GM08714 (cell line): ENCODE results near the gene TMEM215.
"Not testable (repeated sequence)": the region's sequence is repeated elsewhere in the genome, so short reads cannot be mapped to it uniquely, and the experiment has no call there.

ENCODE experiments used
- H3K4me3 ChIP-seq: fragments of 200-500 bp; sonication (Bioruptor generic); 2 replicates; pipeline ENCODE4 v1.5.1; 2014; ENCODE audit warnings: mild to moderate bottlenecking, low read length, inconsistent platforms
- ZNF274 ChIP-seq: IDR thresholded peaks from 2 replicates; pipeline ENCODE4 v1.6.1; 2012; ENCODE audit warnings: mild to moderate bottlenecking, low read depth, low read length

TMEM215 gene, protein sequence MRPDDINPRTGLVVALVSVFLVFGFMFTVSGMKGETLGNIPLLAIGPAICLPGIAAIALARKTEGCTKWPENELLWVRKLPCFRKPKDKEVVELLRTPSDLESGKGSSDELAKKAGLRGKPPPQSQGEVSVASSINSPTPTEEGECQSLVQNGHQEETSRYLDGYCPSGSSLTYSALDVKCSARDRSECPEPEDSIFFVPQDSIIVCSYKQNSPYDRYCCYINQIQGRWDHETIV

DNA sequence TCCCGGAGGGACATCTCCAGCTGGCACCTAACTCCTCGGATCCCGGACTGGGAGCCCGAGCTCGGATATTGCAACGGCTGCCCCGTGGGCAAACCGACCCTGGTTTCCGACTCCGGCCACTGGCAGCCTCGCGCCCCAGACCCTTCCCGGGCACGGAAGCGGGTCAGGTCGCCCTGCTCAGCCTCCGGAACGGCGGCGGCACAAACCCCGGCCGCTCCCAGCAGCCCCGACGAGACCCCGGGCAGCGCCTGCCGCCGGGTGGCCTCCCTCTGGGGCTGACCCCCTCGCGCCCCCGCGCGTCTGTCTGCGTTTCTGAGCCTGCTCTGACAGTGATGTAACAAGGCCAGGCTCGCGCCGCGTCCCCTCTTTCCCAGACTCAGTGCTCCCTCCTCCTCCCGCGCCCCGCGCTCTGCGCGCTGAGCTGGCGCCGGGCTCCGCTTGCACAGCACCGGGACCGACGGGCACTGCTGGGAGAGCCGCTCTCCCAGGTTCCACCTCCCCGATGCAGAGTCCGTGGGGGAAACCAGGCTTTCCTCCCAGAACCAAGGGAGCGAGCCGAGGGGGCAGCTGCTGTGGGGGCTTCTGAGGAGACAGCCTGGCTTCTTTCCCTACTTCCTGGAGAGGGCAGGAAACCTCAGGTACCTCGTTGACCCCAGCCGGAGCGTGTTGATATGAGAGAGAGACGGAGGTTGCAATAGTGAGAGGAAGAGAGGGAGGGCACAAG lies at the start of gene TMEM215:
TMEM215 (plus strand) TSS at position 373 of the 724 bp plus-strand sequence. CDS start 644 bp downstream, outside the sequence.
- H3K4me3 ChIP-seq, result no peak within 1 kb of the TSS
- TF ChIP-seq ZNF274, result no peak

DNA sequence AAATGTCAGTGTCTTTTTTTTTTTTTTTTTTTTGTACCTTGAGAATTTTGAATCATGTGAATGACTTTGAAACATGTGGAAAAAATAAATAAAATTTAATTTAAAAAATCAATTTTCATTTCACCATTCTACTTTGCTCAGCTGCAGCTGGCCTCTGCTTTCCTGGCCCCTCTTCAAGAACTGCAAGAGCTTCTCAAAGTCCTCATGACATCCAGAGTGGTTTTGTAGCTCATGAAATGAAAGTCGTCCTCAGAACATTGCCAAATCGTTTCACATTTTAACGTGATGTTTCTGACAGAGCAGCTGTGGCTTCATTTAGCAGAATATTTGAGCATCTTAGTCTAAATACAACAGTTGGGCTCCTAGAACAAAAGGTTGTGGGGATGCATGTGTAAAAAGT lies 47.9 kb upstream of the TMEM215 start:
- H3K4me3 ChIP-seq, result no peak overlapping the region
- no peak for TF ChIP-seq ZNF274

DNA sequence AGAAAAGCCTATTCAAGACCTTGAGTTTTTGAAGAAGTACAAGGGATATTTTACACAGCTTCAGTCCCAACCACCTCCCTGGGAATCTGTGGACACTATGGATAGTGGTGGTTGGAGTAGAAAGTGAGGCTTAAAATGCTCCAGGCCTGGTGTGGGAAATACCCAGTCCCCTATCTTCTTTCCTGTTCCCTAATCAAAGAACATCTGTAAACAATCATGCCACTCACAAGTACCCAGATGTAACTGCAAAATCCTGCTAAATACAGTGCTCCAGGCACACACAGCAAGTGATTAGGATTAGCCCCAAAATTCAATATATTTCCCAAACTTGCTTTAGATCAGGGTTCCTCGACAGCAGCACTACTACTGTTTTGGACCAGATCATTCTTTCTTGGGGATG lies 46.0 kb upstream of the TMEM215 start:
- no peak for TF ChIP-seq ZNF274
- no peak overlapping the region for H3K4me3 ChIP-seq

DNA sequence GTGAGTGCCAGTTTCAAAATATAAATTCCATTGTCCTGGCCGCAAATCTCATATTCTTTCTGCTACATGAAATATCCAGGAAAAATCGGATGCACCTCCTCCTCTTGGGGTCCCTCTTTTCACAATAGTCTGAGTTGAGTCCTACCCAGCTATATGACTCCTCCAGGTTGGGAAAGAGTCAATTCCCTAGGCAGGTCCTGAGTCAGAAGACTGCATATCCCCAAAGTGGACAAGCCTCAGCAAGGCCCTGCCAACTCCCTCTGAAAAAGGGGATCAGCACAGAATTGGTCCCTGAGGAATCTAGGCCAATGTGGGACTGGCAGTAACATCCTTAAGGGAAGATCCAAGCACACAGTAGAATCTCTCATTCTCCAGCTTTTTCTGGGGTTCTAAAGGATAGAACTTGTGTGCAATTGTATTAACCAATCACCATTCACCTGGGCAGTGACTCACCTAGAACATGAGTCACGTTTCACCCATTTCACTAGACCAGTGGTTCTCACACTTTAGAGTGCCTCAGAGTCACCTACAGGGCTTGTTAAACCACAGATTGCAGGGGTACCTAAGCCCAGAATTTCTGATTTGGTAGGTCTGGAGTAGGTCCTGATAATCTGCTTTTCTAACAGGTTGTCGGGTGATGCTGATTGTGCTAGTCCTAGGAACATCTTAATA lies 44.7 kb upstream of the TMEM215 start:
- TF ChIP-seq ZNF274, result no peak
- H3K4me3 ChIP-seq, result no peak overlapping the region

DNA sequence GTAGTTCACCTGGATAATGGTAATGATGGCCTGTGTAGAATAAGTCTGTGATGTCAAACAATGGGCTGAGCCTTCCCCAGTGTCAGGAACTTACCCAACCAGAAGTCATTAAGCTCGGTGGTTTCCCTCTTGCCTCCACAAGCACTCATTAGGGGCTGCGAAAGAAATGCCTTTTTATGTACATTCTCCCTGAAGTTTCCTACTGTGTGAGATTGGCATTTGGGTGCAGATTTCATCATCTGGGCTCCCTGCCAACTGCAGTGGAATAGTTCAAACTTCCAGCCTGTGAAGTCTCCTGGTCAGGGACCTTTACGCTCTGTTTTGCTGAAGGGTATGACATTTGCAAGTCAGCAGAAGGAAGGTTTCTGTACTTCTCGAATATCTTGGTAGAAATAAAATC lies 41.6 kb upstream of the TMEM215 start:
- no peak for TF ChIP-seq ZNF274
- no peak overlapping the region for H3K4me3 ChIP-seq

DNA sequence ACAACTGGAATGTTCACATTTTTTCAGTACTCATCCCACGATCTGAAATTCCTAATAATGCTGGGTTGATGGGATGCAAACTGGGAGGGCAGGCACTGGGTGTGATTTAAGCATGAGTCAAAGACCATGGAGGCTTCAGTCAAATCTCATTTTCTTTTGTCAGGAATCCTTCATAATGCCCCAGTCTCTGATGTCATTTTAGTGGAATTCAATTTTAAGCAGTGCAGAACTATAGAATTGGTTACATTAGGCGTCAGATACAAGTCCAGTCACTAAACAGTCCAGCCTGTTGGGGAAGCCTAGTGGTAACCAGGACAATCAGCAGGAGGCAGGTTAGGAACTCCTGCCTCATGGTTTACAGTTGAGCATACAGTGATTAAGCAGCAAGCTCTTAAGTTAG lies 41.0 kb upstream of the TMEM215 start:
- H3K4me3 ChIP-seq, result no peak overlapping the region
- TF ChIP-seq ZNF274, result no peak

DNA sequence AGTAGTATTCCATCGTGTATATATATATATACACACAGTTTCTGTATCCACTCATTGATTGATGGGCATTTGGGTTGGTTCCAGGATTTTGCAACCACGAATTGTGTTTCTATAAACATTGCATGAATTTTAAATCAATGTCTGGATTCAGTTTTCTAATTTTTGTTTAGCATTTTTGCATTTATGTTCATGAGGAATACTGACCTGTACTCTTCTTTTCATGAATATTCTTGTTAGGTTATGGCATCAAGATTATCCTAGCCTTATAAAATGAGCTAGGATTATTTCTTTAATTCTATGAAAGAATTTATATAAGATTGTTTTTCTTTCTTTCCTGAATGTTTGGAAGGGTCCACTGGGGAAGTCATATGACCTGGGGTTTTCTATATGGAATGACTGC lies 35.3 kb upstream of the TMEM215 start:
- TF ChIP-seq ZNF274, result no peak
- no peak overlapping the region for H3K4me3 ChIP-seq

DNA sequence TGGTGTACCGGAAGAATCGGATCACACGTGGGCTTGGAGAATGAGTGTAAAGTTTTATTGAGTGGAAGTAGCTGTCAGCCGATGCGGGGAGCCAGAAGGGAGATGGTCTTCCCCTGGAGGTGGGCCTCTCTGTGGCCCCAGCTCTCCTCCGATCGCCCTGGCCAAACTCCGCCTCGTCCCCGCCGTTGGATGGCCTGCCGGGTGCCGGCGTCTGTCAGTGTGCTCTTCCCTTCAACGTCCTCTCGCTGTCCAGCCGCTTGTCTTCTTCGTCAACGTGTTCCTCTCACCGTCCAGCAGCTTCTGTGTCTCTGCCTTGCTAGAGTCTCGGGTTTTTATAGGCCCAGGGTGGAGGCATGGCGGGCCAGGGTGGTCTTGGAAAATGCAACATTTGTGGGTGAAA lies 27.6 kb upstream of the TMEM215 start:
- H3K4me3 ChIP-seq, result no peak overlapping the region
- no peak for TF ChIP-seq ZNF274

DNA sequence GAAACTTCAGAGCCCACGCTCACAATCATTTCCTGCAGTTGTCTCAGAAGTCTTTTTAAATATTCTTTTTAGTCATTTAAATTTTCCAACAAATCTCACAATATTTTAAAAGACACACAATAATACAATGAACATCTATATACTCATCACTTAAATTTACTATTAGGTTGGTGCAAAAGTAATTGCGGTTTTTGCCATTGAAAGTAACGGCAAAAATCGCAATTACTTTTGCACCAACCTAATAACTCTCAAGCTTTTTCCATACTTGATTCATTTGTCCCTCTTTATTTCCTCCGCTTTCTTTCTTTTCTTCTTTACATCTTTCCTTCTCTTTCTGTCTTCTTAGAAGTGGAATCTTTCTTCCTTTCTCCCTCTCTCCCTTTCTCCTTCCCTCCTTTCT lies 19.2 kb upstream of the TMEM215 start:
- no peak overlapping the region for H3K4me3 ChIP-seq
- no peak for TF ChIP-seq ZNF274

DNA sequence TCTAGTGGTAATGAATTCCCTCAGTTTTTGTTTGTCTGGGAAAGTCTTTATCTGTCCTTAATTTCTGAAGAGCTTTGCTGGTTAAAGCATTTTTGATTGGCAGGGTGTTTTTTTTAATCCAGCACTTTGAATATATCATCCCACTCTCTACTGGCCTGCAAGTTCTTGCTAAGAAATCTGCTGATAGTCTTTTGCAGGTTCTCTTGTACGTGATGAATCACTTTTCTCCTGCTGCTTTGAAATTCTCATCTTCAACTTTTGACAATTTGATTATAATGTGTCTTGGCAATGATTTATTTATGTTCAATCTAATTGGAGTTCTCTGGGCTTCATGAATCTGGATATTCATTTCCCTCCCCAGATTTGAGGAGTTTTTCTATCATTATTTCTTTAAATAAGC lies 8.1 kb upstream of the TMEM215 start:
- TF ChIP-seq ZNF274, result no peak
- no peak overlapping the region for H3K4me3 ChIP-seq

DNA sequence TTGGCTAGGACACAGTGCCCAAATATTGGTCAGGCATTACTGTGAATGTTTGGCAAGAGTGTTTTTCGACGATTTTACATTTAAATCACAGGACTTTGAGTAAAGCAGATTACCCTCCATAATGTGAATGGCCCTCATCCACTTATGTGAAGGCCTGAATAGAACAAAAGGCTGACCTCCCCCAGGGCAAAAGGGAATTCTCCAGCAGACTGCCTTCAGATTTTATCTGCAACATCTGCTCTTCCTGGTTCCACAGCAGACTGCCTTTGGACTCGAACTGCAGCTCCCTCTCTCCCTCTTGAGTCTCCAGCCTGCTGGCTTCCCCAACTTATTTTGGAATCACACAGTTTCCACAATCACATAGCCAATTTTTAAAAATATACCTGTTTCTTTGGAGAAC lies 7.1 kb upstream of the TMEM215 start:
- H3K4me3 ChIP-seq, result no peak overlapping the region
- TF ChIP-seq ZNF274, result no peak

DNA sequence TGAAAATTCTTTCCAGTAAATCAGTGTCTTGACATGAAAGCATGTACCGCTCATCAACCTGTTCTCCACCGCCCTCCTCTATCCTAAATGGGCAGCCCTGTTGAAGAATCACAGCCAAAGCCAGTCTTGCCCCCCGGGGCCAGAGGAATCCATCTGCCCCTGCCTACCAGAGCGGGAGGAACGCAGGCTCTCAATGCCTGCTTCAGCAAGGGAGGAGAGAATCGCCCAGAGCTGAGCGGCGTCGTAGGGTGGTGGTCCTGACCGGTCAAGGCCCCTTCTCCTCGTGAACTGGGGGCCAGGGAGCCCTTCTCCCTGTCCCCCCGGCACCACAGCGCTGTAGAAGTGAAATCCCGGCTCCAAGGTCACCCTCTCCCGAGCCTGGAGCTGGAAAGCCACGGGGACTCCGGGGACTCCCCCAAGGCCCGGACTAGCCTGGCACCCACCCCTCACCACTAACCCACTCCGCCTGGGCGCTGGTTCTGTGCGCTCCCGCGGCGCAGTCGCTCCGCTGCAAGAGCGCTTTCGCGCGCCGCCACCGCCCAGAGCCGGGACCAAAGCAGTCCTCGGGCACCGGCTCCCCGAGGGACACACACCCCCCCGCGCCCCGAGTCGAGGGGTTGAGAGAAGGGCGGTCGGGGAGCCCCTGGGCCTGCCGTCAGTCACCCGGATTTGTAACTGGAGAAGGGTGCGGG lies 718 bp upstream of the TMEM215 start:
- TF ChIP-seq ZNF274, result no peak
- no peak overlapping the region for H3K4me3 ChIP-seq

DNA sequence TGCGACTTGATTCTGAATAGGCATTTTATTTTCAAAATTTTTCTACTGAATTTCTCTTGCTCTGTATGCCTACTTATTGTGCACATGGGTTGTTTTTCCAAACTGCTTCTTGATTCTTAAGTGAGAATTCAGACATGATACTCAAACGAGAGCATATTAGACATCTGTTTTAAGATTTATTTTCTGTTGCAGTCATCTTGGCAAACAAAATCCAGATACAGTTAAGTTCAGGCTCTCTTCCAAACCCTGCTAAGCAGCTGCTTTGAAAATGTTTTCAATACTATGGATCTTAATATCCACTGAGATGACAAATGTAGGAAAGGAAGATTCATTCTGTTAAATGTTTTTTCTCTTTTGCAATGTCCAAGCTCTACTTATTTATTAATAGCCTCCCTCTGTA lies 4.5 kb downstream of the TMEM215 start:
- no peak for TF ChIP-seq ZNF274
- H3K4me3 ChIP-seq, result no peak overlapping the region

DNA sequence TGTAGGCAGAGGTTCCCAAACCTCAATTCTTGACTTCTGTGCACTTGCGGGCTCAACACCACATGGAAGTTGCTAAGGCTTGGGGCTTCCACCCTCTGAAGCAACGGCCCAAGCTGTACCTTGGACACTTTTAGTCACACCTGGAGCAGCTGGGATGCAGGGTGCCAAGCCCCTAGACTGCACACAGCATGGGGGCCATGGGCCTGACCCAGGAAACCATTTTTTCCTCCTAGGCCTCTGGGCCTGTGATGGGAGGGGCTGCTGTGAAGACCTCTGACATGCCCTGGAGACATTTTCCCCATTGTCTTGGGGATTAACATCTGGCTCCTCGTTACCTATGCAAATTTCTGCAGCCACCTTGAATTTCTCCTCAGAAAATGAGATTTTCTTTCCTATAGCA lies 12.7 kb downstream of the TMEM215 start:
- not testable (repeated sequence) for H3K4me3 ChIP-seq

DNA sequence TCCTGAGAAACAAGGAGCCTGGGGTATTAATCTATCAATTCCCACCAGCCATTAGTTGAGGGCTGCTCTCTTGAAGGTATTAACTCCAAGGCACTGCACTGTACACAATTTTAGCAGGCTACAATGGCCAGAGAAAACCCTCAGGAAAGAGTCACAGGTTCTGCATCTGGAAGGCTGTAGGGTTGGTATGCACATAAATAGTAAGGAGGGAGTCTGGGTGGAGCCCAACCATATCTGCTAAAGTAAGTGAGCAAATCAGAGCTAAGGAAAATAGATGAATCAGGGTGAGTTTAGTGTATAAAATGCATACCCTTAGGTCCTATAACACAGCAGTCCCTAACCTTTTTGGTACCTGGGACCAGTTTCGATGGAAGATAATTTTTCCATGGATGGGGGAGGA lies 18.2 kb downstream of the TMEM215 start:
- TF ChIP-seq ZNF274, result no peak
- no peak overlapping the region for H3K4me3 ChIP-seq

DNA sequence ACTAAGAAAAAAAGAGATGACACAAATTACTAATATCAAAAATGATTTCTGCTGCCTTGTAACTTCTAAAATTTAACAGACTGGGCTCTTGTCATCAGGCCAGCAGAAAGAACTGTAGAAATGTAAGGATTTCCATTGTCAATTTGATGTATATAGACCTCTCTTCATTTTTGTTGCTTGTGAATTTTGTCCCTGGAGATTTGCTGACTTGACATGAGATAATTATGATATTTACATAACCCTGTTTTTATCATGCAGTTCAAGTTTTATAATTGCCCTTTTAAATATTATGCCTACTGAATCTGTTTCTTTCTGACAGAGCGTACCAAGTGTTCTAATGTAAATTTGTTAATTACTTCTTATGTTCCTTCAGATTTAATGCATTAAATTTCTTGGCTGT lies 23.9 kb downstream of the TMEM215 start:
- no peak overlapping the region for H3K4me3 ChIP-seq
- TF ChIP-seq ZNF274, result no peak
